Kidney glomerular epithelial cell (primary cell): ENCODE results near the gene RIC1.
"Not testable (repeated sequence)": the region's sequence is repeated elsewhere in the genome, so short reads cannot be mapped to it uniquely, and the experiment has no call there.

Experiments
- DNase-seq: peaks from one replicate; lab custom pipeline; 2025; lab: John Stamatoyannopoulos, UW

The RIC1 gene

GRCh38 chr9:5722679-5723078 lies 93.8 kb downstream of the RIC1 start:
- not testable (repeated sequence) for DNase-seq

GRCh38 chr9:5735072-5735471 lies 106.2 kb downstream of the RIC1 start:
- DNase-seq: no peak

- DNase-seq: no peak
Observed at GRCh38 chr9:5736563-5737346, 107.8 kb downstream of the RIC1 start.

GRCh38 chr9:5743109-5743508 lies 114.2 kb downstream of the RIC1 start:
- DNase-seq: no peak

- no peak for DNase-seq
Observed at GRCh38 chr9:5748438-5748837, 119.5 kb downstream of the RIC1 start.

- DNase-seq: no peak
Observed at GRCh38 chr9:5749306-5749705, 120.4 kb downstream of the RIC1 start.

GRCh38 chr9:5750569-5750968 lies 121.7 kb downstream of the RIC1 start:
- DNase-seq: no peak

- DNase-seq: no peak
Observed at GRCh38 chr9:5756633-5757032, 127.7 kb downstream of the RIC1 start.

- no peak for DNase-seq
Observed at GRCh38 chr9:5760338-5760737, 131.4 kb downstream of the RIC1 start.

GRCh38 chr9:5762421-5762820 lies 133.5 kb downstream of the RIC1 start:
- no peak for DNase-seq

- no peak for DNase-seq
Observed at GRCh38 chr9:5764130-5764868, 135.4 kb downstream of the RIC1 start.

GRCh38 chr9:5767968-5768932 lies 139.3 kb downstream of the RIC1 start:
- no peak for DNase-seq

GRCh38 chr9:5773324-5773999 lies 144.6 kb downstream of the RIC1 start:
- DNase-seq: no peak

- DNase-seq: no peak
Observed at GRCh38 chr9:5778805-5779204, 149.9 kb downstream of the RIC1 start.

- not testable (repeated sequence) for DNase-seq
Observed at GRCh38 chr9:5779705-5780218, 150.9 kb downstream of the RIC1 start.

- DNase-seq: not testable (repeated sequence)
Observed at GRCh38 chr9:5783420-5783819, 154.5 kb downstream of the RIC1 start.

GRCh38 chr9:5783982-5784381 lies 155.1 kb downstream of the RIC1 start:
- DNase-seq: no peak

GRCh38 chr9:5784526-5785315 lies 155.8 kb downstream of the RIC1 start:
- DNase-seq: no peak

GRCh38 chr9:5786370-5787127 lies 157.6 kb downstream of the RIC1 start:
- DNase-seq: no peak

- no peak for DNase-seq
Observed at GRCh38 chr9:5787220-5787619, 158.3 kb downstream of the RIC1 start.
